SKM-1 treated with dmso at 0.1 percent for 144 hours (cell line): Measurements from ENCODE around the gene ADCY5.

Experiments
- DNase-seq: peaks from one replicate; lab custom pipeline; 2025; ENCODE audit not compliant: unreplicated experiment; lab: John Stamatoyannopoulos, UW

ADCY5 gene

GRCh38 chr3:123330441-123330991 is 118.4 kb downstream of the ADCY5 start:
- DNase-seq, result no peak

- DNase-seq, result no peak
Observed at GRCh38 chr3:123329636-123330340, 119.1 kb downstream of the ADCY5 start.

GRCh38 chr3:123328851-123329635 is 119.8 kb downstream of the ADCY5 start:
- peak; percentile 51 for DNase-seq

- DNase-seq, result no peak
Observed at GRCh38 chr3:123327956-123328850, 120.7 kb downstream of the ADCY5 start.

- no peak for DNase-seq
Observed at GRCh38 chr3:123327480-123327879, 121.4 kb downstream of the ADCY5 start.

- no peak for DNase-seq
Observed at GRCh38 chr3:123326531-123326930, 122.4 kb downstream of the ADCY5 start.

GRCh38 chr3:123325766-123326256 is 123.1 kb downstream of the ADCY5 start:
- DNase-seq, result no peak

GRCh38 chr3:123324880-123325765 is 123.8 kb downstream of the ADCY5 start:
- DNase-seq, result no peak

GRCh38 chr3:123323781-123324180 is 125.1 kb downstream of the ADCY5 start:
- no peak for DNase-seq

- DNase-seq, result no peak
Observed at GRCh38 chr3:123322866-123323265, 126.0 kb downstream of the ADCY5 start.

- no peak for DNase-seq
Observed at GRCh38 chr3:123321806-123322205, 127.1 kb downstream of the ADCY5 start.

GRCh38 chr3:123320221-123320620 is 128.7 kb downstream of the ADCY5 start:
- DNase-seq, result no peak

- DNase-seq, result no peak
Observed at GRCh38 chr3:123319760-123320159, 129.1 kb downstream of the ADCY5 start.

- no peak for DNase-seq
Observed at GRCh38 chr3:123318374-123318773, 130.5 kb downstream of the ADCY5 start.

GRCh38 chr3:123317716-123318115 is 131.2 kb downstream of the ADCY5 start:
- DNase-seq, result no peak

GRCh38 chr3:123315271-123315595 is 133.7 kb downstream of the ADCY5 start:
- no peak for DNase-seq

- no peak for DNase-seq
Observed at GRCh38 chr3:123314359-123315270, 134.3 kb downstream of the ADCY5 start.

GRCh38 chr3:123313889-123314288 is 135.0 kb downstream of the ADCY5 start:
- no peak for DNase-seq
